ENCODE data around the gene KRTAP5-5.
"Not testable (repeated sequence)": the region's sequence is repeated elsewhere in the genome, so short reads cannot be mapped to it uniquely, and the experiment has no call there.

Gene KRTAP5-5, protein sequence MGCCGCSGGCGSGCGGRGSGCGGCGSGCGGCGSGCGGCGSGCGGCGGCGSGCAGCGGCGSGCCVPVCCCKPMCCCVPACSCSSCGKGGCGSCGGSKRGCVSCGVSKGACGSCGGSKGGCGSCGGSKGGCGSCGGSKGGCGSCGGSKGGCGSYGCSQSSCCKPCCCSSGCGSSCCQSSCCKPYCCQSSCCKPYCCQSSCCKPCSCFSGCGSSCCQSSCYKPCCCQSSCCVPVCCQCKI

DNA sequence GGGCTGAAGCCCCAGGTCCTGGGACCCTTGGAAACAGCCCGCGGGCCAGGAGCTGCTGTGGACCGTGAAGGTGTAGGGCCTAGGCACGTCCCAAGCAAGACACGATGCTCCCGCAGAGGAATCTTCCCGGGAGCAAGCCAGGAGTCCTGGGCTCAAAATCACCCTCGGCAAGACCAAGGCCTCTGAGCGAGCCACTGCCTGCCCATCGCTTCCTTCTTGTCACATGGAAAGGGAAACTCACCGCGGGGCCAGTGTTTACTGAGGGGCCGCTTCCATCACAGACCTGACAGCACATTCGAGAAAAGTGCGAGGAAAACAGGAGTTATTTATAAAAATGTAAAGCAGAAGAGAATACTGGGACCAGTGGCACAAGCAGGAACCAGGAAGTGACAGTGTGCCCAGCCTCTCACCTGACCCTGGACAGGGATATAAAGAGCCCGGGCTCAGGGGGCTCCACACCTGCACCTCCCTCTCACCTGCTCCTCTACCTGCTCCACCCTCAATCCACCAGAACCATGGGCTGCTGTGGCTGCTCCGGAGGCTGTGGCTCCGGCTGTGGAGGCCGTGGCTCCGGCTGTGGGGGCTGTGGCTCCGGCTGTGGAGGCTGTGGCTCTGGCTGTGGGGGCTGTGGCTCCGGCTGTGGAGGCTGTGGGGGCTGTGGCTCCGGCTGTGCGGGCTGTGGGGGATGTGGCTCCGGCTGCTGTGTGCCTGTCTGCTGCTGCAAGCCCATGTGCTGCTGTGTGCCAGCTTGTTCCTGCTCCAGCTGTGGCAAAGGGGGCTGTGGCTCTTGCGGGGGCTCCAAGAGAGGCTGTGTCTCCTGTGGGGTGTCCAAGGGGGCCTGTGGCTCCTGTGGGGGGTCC is at the start of gene KRTAP5-5:
TSS of gene KRTAP5-5 (plus strand) at position 450 of the 860 bp plus-strand sequence. CDS start at position 516, 66 bp downstream.
- DNase-seq: no peak

DNA sequence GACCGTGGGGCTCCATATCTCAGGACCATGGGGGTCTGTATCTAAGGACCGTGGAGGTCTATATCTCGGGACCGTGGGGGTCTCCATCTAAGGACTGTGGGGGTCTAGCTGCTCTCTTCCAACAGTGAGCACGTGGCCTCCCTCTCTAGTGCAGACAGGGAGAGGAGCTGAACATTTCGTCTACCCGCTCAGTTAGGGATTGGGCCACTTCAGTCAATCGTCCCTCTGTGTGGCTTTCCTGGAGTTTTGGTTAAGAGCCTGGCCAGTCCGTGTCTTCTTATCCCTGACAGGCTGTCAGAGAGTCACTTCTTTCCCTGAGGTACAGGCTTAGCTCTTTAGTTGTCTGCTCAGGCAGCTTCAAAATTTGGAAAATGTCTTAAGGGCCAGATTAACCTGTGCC is 47.6 kb upstream of the KRTAP5-5 start:
- no peak for DNase-seq

DNA sequence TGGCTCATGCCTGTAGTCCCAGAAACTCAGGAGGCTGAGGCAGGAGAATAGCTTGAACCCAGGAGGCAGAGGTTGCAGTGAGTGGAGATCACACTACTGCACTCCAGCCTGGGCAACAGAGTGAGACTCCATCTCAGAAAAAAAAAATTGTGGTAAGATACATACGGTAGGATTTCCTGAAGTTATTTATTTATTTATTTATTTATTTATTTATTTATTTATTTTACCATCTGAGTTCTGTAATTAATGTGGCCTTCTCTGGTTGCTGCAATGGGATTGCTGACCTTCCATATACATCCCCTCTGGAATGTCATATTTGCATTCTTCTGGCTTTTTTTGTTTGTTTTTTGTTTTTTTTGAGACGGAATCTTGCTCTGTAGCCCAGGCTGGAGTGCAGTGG is 46.7 kb upstream of the KRTAP5-5 start:
- DNase-seq: not testable (repeated sequence)

DNA sequence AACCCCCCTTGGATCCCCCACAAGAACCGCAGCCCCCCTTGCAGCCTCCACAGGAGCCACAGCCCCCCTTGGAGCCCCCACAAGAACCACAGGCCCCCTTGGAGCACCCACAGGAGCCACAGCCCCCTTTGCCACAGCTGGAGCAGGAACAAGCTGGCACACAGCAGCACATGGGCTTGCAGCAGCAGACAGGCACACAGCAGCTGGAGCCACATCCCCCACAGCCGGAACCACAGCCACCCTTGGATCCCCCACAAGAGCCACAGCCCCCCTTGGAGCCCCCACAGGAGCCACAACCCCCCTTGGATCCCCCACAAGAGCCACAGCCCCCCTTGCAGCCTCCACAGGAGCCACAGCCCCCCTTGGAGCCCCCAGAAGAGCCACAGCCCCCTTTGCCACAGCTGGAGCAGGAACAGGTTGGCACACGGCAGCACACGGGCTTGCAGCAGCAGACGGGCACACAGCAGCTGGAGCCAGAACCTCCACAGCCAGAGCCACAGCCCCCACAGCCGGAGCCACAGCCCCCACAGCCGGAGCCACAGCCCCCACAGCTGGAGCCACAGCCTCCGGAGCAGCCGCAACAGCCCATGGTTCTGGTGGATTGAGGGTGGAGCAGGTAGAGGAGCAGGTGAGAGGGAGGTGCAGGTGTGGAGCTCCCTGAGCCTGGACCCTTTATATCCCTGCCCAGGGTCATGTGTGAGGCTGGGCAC is 44.8 kb upstream of the KRTAP5-5 start, which contains the start of gene KRTAP5-1:
TSS of gene KRTAP5-1 (minus strand) at position 623 of the 710 bp plus-strand sequence. CDS start at position 589, 34 bp downstream.
- DNase-seq: peak; percentile 32

DNA sequence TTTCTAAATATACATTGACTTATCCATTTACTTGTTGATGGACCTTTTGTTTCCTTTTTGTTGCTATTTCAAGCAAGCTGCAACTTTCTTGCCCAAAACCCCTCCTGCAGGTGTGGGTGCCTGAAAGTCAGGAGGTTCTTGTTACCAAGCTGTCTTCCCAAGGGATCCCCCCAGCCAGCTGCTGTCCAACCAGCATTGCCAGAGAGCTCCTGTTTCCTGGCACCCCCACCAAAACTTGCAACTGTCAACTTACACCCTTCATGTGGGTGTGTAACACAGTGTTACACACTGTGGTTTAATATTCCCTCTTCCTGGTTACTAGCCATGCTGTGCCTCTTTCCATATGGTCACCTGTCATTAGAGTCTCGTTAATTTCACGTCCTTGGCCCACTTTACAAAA is 42.9 kb upstream of the KRTAP5-5 start:
- DNase-seq: no peak

DNA sequence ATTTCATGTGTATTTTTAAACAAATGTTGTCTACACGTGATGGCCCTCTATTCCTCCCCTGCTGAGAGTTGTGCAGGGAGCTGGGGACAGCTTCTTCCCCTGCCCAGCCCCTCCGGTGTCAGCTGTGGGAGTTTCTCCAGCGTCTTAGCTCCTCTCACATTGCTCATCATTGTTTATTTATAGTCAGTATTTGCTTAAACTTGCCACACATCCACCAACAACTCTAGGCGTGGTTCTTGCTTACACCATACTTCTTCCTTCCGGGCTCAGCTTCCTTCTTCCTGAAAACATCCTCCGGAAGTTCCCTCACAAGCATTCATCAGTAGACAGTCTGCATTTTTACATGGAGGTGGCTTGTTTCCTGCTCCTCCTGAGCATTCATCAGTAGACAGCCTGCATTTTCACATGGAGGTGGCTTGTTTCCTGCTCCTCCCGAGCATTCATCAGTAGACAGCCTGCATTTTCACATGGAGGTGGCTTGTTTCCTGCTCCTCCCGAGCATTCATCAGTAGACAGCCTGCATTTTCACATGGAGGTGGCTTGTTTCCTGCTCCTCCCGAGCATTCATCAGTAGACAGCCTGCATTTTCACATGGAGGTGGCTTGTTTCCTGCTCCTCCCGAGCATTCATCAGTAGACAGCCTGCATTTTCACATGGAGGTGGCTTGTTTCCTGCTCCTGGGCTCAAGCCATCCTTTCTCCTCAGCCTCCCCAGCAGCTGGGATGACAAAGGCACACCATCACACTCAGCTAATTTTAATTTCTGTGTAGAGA is 40.2 kb upstream of the KRTAP5-5 start:
- DNase-seq: not testable (repeated sequence)

DNA sequence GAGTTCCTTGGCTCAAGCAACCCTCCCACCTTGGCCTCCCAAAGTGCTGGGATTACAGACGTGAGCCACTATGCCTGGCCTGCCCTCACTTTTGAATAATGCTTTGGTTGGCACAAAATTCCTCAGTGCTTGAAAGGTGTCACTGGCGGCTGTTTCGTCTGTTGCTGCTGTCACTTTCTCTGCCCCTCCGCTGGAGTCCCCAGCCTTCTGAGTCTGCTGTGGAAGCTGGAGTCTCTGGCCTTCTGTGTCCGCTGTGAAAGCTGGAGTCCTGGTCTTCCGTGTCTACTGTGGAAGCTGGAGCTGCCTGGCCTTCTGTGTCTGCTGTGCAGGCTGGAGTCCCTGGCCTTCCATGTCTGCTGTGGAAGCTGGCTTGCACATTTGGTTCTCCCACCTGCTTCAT is 39.6 kb upstream of the KRTAP5-5 start:
- no peak for DNase-seq

DNA sequence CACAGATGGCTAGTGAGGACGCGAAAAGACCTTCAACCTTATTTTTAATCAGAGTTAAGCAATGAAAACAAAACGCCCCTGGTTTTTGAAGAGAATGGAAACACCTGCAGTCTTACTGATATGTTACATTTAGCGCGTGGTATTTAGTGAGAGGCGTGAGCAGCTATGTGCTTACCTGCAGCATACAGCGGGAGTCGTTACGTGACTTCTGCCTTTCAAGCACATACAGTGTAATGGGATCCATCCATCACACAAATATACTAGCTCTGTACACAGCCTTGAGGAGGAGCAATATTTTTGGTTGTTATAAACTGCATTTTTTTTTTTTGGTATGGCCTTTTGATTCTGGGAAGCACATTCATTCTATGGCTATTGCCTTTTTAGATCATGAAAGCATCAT is 36.9 kb upstream of the KRTAP5-5 start:
- DNase-seq: no peak

DNA sequence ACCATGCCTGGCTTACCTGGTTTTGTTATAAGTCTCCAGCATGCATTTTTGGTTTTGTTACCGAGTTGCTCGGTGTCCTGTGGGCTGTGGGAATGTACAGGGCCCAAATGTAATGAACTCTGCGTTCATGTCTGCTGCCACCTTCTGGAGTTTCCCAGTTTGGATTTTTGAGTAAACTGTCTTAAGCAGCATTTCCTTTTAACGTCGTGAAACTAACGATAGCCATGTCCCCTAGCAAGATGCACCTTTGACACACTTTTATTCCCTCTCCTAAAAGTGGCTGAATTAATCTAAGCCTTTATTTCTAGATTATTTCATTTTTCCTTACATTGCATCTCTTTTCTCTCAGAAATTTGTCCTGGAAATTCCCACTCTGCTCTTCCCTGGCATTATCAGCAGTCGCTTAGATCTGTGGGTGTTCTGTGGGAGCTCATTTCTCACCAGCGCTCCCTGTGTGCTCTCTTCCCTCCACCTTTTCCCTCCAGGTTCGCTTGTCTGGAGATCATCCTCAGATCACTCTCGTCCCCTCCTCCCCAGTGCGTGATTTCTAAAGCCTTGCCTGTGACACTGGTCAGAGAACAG is 33.5 kb upstream of the KRTAP5-5 start:
- DNase-seq: not testable (repeated sequence)

DNA sequence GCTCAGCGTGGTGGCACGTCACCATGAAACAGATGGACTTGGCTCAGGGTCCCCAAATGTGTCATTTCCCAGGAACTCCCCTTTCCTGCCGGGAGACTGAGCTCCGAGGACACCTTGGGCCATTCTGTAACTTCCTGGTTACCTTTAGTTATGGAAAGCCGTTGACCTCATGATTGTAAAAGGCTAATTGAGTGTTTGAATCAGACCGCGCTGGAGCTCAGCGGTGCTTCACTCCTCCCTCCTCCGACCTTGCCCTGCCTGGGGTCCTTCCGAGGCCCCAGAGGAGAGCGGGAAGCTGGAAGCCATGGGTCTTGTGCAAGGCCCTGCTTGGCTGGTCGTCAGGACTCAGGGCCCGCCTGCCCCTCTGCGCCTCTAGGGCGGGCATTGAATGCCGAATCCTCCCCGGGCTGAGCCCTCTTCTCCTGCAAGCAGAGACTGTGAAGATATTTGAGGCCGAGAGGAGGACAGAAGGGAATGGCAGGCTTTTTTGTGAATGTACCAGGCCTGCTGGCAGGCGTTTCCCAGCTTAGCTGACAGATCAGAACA is 32.9 kb upstream of the KRTAP5-5 start:
- DNase-seq: not testable (repeated sequence)

DNA sequence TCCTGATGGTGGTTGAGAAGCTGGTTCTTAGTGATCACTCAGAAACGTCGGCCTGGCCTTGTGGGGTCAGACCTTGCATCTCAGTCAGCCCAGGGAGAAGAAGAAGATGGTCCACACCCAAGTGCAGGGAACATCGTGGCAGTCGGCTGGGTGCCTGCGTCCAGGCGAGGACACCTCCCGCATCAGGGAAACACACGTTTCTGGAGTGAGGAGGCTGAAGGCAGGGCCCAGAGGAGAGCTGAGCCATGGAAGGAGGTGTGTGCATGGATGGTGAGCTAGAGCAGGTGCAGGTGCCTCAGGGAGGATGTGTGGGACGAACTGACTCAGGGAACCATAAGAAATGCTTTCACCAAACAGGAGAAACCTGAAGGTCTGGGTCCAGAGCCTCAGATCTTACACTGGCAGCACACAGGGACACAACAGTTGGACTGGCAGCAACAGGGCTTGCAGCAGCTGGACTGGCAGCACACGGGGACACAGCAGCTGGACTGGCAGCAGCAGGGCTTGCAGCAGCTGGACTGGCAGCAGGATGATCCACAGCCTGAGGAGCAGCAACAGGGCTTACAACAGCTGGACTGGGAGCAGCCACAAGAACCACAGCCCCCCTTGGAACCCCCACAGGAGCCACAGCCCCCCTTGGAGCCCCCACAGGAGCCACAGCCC is 32.1 kb upstream of the KRTAP5-5 start:
- DNase-seq: no peak

DNA sequence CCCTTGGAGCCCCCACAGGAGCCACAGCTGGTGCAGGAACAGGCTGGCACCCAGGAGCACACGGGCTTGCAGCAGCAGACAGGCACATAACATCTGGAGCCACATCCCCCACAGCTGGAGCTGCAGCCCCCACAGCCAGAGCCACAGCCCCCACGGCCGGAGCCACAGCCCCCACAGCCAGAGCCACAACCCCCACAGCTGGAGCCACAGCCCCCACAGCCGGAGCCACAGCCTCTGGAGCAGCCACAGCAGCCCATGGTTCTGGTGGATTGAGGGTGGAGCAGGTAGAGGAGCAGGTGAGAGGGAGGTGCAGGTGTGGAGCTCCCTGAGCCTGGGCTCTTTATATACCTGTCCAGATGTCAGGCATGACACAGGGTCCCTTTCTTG is 31.6 kb upstream of the KRTAP5-5 start, which contains the start of gene KRTAP5-2:
TSS of gene KRTAP5-2 (minus strand) at position 301 of the 387 bp plus-strand sequence. CDS start at position 257, 44 bp downstream.
- no peak for DNase-seq

DNA sequence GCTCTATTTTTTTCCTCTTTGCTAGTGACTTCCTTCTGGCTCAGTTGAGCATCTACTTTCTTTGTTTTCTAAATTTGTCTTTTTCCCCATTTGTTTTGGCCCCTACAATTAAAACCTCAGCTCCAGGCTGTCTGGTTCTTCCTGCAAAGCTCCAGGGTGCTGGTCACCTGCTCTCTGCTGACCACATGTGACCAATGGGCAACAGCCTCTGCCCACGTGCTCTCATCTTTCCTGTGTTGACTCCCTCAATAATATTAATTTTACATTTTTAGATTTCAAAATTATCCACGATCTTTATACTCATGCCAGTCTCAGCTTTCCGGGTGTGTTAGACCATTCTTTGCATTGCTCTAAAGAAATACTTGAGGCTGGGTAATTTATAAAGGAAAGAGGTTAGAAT is 31.2 kb upstream of the KRTAP5-5 start:
- not testable (repeated sequence) for DNase-seq

DNA sequence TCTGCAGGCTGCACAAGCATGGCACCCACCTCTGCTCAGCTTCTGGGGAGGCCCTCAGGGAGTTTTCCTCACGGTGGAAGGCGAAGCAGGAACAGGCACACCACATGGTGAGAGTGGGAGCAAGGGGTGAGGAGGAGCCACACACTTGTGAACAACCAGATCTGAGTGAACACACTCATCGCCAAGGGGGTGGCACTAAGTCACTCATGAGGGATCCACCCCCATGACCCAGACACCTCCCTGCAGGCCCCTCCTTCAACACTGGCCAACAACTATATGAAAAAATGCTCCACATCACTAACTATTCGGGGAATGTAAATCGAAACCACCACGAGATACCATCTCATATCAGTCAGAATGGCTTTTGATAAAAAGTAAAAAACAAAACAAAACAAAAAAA is 30.8 kb upstream of the KRTAP5-5 start:
- no peak for DNase-seq

DNA sequence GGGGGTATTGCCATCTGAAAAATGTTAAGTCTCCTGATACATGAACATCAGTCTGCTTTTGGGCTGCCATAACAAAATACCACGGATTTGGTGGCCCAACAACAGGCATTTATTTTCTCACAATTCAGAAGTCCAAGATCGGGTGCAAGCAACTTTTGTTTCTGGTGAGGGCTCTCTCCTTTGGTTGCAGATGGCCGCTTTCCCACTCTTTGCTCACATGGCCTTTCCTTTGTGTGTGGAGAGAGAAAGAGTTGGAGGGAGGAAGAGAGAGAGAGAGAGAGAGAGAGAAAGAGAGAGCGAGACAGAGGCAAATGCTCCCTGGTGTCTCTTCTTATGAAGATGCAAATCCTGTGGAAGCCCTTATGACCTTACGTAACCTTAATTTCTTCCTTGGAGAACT is 28.9 kb upstream of the KRTAP5-5 start:
- no peak for DNase-seq

DNA sequence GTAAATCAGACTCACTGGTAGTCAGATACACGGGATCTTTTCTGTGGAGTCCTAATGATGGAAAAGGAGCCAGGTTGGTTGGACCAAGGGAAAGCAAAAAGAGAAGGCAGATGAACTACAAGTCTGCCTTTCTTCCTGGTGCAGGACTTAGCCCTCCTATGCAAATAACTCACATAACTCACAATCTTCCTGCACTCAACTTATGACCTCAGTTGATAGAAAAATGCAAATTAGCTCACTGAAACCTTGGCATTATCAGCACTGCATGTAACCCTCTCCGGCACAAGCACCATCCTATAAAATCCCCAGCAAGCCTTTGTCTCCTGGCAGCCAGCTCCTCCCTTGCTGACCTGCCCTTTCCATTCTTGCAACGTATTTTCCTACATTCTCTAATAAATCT is 27.9 kb upstream of the KRTAP5-5 start:
- not testable (repeated sequence) for DNase-seq

DNA sequence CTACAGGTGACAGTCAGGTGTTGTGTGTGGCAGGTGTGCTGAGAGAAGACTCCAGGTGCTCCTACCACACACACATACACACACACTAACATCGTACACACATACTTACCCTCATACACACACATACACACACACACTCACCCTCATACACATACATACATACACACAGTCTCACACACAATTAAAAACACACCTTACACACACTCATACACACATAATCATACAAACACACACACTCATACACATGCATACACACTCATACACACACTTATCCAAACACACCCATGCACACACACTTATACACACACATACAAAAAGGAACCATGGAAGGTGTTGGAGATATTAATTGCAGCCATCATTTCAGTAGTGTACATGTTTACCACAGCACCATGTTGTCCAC is 25.9 kb upstream of the KRTAP5-5 start:
- DNase-seq: no peak

DNA sequence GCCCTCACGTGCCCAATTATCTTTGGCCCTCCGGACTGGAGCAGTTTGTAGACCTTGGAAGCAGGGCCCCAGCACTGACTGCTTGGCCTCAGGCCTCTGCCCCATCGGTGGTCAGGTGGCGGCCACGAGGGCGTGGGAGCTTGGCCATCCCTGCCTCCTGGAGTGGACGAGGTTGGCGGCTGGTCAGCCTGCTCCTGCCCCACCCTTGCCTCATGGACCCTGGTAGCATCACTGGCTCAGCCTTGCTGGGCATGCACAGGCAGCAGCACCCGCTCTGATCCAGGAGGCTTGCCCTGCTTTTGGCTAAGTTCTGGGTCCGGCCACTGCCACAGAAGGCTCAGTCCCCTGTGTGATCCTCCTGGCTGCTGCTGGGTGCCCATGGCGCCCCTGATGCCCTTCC is 25.4 kb upstream of the KRTAP5-5 start:
- no peak for DNase-seq

DNA sequence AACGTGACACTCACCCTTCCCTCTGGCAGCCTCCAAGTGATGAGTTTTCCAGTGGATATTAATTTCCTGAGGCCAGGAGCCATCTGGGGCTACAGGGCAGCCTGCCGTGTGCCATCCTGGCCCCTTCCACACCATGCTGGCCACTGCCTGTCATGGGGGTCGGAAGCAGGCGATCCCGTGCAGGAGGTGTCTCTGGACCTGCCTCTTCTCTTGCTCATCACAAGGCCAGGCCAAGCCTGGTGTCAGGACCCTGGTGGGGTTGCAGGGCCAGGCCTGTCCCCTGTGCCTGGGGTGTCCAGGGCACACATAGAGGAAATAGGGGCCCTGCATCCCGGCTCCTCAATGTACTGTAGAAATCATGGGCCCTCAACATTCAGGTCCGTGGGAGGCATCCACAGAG is 24.9 kb upstream of the KRTAP5-5 start:
- no peak for DNase-seq

DNA sequence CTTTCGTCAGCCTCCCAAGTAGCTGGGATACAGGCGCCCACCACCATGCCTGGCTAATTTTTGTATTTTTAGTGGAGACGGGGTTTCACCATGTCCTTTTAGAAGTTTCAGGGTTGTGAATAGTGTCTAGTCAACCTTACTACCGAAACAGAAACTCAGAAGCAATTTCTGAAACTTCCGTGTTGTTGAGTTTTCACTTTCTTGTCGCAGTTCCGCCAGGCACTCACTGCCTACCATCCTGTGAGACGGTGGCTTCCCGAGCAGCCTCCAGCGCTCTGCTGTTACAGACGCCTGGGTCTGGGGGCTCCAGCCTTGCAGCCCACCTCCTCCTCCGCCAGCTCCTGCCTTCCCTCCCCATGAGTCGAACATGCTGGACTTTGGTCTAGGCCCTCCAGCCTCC is 23.7 kb upstream of the KRTAP5-5 start:
- not testable (repeated sequence) for DNase-seq

DNA sequence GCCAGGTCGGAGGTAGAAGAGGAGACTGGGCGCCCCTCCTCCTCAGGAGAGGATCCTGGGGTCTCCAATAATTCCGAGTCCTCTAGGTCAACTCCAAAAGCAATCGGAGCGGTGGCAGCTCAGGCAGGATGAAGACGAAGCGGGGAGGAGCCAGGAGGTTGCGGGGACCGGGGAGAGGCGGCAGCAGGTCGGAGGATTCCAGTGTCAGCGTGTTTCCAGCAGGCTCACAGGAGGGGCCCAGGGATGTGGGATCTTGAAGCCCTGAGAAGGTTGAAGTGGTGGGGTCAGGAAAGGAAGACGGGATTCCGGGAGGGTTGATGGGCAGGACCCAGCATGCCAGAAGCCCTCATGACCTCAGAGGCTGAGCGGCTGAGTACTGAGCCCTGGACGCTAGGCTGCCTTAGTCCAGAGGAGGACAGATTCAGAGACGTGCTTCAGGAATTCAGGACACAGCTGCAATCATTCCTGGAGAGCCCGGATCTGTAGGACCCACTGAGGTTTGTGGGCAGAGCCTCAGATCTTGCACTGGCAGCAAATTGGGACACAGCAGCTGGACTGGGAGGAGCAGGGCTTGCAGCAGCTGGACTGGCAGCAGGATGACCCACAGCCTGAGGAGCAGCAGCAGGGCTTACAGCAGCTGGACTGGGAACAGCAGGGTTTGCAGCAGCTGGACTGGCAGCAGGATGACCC is 22.3 kb upstream of the KRTAP5-5 start:
- DNase-seq: peak; percentile 68
